Activated T-cell treated with anti-CD3 and anti-CD28 coated beads for 48 hours (primary cell): ENCODE measurements around the gene PCA3.
"Not testable (repeated sequence)": the region's sequence is repeated elsewhere in the genome, so short reads cannot be mapped to it uniquely, and the experiment has no call there.

Experiments
- DNase-seq: peaks from one replicate; pipeline ENCODE4 v3.0.0-alpha.2; 2020; ENCODE audit warnings: low read depth

Gene PCA3

GRCh38 chr9:76764138-76764537 lies at the start of gene PCA3:
PCA3 (plus strand) TSS chr9:76764438.
- DNase-seq, result no peak

- no peak for DNase-seq
Observed at GRCh38 chr9:76716085-76716672, 48.1 kb upstream of the PCA3 start.

- DNase-seq, result no peak
Observed at GRCh38 chr9:76717176-76717575, 47.1 kb upstream of the PCA3 start.

DNA sequence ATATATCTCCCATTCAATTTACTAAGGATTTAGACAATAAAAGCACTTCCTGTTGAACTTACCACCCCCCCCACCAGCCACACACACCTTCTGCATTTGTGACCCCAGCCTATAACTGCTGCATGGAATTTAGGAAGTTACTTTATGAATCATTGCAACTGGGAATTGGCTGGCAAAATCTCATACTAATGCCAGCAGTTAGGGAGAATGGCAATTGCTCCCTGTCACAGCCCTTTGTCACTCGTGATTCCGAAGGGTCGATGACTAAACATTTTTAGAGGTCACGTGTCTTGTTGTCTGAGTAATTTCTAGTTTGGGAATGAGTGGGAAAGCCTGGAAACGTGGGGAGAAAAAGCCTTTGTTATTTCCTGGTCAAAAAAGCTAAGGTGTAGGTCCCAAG lies 46.6 kb upstream of the PCA3 start:
- DNase-seq, result no peak

GRCh38 chr9:76718166-76718565 lies 46.1 kb upstream of the PCA3 start:
- no peak for DNase-seq

DNA sequence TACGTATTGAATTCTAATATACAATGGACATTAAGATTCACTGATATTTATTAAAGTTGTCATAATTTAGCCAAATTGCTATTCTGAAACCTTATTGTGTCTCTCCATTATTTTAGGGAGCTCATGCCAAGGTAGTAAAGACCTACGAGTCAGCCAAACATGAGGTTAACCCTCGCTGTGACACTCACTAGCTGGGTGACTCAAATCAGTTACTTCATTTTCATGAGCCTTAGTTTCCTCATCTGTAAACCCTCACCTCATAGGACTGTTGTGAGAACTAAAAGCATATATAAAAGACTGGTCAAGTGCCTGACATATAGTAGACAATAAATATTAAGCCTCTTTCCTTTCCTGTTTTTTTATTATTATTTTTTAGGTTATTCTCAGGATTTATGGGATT lies 44.0 kb upstream of the PCA3 start:
- DNase-seq, result no peak

GRCh38 chr9:76725011-76725546 lies 39.2 kb upstream of the PCA3 start:
- DNase-seq, result no peak

DNA sequence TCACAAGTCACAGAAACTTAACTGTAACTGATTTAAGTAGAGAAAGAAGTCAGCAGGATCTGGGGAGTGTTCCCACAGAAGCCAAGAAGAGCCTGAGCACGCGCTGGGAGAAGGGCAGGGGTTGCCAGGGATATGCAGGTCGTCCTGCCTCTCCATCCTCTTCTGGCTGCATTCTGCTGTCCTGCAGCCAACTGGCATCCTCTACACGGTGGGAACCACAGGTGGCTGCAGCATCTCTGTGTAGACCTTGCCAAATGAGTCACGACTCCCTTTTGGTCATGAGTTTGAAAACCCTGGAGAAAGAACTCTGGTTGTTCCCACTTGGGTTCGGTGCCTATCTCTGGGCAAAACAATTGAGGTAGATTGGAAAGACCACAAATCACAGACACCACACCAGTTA lies 38.4 kb upstream of the PCA3 start:
- DNase-seq, result no peak

GRCh38 chr9:76729116-76729515 lies 35.1 kb upstream of the PCA3 start:
- DNase-seq, result no peak

DNA sequence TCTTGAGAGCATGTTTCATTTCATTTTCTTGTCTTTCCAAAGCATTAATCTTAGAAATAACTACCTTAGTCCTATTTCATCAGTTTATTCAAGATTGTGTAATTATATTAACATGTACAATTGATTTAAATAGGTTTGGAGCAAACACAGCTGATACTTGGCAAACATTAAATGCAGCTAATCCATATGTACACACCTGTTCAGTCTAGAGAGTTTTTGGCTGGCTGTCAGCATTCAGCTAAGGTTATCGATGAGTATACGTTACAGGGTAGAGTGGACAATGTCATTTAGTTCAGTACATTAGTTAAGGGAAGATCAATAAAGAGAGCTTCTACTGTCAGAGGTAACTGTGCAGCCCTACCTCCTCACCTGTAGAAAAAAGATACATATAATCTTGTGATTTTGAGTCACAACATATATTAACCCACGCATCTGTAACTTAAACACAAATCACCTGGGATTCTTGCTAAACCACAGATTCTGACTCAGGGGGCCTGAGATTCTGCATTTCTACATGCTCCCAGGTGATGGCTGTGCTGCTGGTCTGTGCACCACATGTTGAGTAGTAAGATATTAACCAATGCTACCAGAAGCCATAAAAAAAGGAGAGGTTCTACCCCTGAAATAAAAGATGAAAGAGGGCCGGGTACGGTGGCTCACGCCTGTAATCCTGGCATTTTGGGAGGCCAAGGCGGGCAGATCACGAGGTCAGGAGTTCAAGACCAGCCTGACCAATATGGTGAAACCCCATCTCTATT lies 34.1 kb upstream of the PCA3 start:
- DNase-seq, result no peak

GRCh38 chr9:76730801-76731200 lies 33.4 kb upstream of the PCA3 start:
- DNase-seq, result no peak

DNA sequence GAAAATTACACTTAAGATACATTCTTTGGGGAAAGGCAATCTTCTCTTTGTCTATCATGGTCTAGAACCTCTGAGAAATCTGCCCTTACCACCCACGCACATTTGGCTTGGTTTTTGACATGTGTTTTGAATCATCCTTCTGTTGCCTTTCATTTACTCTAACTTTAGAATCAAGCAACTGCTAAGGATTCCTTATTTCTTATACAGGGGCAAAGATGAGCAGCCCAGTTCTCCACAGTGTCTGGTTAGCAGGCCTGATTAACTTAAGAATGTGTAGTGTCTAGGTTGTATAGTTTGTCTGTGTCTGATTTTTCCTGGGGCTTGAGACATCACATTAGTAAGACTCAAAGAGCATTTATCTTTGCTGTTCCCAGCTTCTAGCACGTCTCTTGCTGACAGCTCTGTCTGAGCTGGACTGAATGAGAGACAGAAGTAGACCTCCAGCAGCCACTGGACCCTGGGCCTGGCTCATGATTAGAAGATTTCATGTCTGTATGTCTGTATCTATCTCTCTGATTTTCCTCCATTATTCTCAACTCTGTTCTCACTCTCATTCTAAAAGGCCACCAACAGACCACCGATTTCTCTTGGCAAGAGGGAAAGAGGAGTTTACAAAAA lies 31.8 kb upstream of the PCA3 start:
- no peak for DNase-seq

GRCh38 chr9:76733096-76733495 lies 31.1 kb upstream of the PCA3 start:
- DNase-seq, result no peak

GRCh38 chr9:76734716-76735115 lies 29.5 kb upstream of the PCA3 start:
- DNase-seq, result no peak

DNA sequence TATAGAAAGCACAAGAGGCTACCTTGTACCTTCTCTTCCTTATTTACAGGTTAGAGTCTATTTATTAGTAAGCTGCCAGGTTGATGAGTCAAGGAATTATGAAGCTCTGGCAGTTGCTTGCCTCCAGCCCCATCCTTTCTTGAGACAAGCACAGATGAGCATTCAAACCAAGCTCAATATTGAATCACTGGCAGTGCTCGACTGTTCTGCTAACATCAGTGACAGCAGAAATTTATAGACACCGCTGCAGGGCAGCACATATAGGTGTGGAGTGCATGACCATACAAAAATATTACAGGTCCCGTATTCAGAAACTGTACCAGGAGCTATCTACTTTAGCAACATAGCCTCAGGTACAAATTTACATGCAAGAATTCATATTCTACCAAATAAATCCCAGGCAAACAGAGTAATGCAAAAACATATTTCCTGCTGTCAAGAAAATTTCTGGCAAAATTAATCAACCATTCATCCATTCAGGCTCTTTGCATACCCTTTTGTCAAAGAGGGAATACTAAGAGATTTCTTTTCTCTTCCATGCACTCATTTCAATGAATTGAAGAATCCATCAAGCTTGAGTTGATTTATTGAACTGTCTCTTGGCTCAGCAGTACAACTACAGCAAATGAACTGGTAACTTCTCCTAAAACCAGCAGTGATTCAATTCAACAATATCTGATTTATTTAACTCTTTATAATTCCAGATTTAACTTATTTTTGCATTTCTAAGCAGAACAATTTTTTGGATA lies 26.9 kb upstream of the PCA3 start:
- DNase-seq, result no peak

- DNase-seq, result no peak
Observed at GRCh38 chr9:76738402-76738801, 25.8 kb upstream of the PCA3 start.

- DNase-seq, result no peak
Observed at GRCh38 chr9:76741524-76741923, 22.7 kb upstream of the PCA3 start.

DNA sequence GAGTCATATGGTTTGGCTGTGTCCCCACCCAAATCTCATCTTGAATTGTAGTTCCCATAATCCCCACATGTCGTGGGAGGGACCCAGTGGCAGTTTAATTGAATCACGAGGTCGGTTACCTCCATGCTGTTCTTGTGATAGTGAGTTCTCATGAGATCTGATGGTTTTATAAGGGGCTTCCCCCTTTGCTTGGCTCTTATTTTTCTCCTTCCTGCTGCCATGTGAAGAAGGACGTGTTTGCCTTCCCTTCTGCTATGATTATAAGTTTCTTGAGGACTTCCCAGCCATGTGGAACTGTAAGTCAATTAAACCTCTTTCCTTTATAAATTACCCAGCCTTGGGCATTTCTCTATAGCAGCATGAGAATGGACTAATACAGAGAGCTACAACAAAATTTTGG lies 21.3 kb upstream of the PCA3 start:
- not testable (repeated sequence) for DNase-seq

- no peak for DNase-seq
Observed at GRCh38 chr9:76743931-76744330, 20.3 kb upstream of the PCA3 start.

DNA sequence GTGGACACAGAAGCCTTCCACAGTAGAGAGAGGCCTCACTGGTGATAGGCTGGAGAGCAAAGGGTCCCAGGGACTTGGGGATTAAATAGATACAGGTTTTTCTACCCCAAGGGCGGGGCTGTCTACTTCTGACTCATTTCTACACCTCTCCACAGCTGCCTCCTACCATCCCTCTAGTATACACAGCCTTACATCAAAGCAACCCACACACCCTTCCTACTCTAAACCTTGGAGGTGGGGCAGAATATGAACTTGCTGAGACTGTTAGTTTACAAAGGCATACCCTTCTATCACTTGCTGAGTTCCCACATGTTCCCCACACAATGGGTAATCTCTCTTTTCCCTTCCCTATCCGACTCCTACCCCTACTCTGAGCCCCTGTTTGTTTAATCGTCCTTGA lies 19.9 kb upstream of the PCA3 start:
- DNase-seq, result no peak

DNA sequence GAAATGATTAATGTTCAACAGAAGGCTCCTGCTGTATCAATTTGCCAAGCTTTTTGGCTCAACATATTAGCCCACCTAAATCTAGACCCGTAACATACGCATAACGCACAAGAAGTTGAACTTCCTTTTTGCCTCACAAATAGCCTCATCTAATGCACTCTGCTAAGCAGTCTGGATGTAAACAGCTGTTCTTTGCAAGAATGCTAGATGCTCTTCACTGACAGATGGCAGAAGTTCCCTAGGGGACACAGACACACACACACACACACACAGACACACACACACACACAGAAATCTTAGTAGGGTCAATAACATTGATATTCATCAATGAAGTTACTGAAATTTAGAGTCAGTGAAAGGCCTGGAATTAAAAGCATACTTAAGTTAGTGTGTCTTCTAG lies 13.2 kb upstream of the PCA3 start:
- no peak for DNase-seq

GRCh38 chr9:76756268-76756640 lies 8.0 kb upstream of the PCA3 start:
- DNase-seq, result no peak
